ENCODE data around the gene CT45A5. TPM values are rescaled to one million over a fixed set of nuclear protein-coding genes. Genes with fewer than 3 reads are reported as not detected.
"Not testable (repeated sequence)": the region's sequence is repeated elsewhere in the genome, so short reads cannot be mapped to it uniquely, and the experiment has no call there.

The CT45A5 gene
- total RNA-seq (ENCODE audit: unreplicated experiment), result not detected
- long read RNA-seq, result 0 reads

- H3K9me3 Mint-ChIP-seq (ENCODE audit: unreplicated experiment); DNase-seq (ENCODE audit: low spot score); H3K27ac Mint-ChIP-seq (ENCODE audit: unreplicated experiment); H3K4me1 Mint-ChIP-seq (ENCODE audit: unreplicated experiment); H3K4me3 Mint-ChIP-seq (ENCODE audit: unreplicated experiment); H3K36me3 Mint-ChIP-seq (ENCODE audit: low read depth, unreplicated experiment); H3K27me3 Mint-ChIP-seq (ENCODE audit: unreplicated experiment): not testable (repeated sequence)
These were observed at the start of gene CT45A5 for GRCh38 chrX:135785403-135785802. Gene CT45A5, minus strand, starts transcription at chrX:135785503. Its CDS starts 3,774 bp downstream, at chrX:135781729.

GRCh38 chrX:135819912-135820311 is 34.6 kb upstream of the CT45A5 start, which contains the start of gene CT45A2:
Gene CT45A2, minus strand, starts transcription at chrX:135820012. Its CDS starts 3,747 bp downstream, at chrX:135816265.
- not testable (repeated sequence) for H3K9me3 Mint-ChIP-seq (ENCODE audit: unreplicated experiment)

GRCh38 chrX:135802687-135803086 is 17.4 kb upstream of the CT45A5 start, which contains the start of gene CT45A6:
Gene CT45A6, minus strand, starts transcription at chrX:135802787. Its CDS starts 3,794 bp downstream, at chrX:135798993.
- H3K9me3 Mint-ChIP-seq (ENCODE audit: unreplicated experiment); H3K36me3 Mint-ChIP-seq (ENCODE audit: low read depth, unreplicated experiment); H3K27me3 Mint-ChIP-seq (ENCODE audit: unreplicated experiment); H3K27ac Mint-ChIP-seq (ENCODE audit: unreplicated experiment); DNase-seq (ENCODE audit: low spot score); H3K4me3 Mint-ChIP-seq (ENCODE audit: unreplicated experiment); H3K4me1 Mint-ChIP-seq (ENCODE audit: unreplicated experiment): not testable (repeated sequence)

More at GRCh38 chrX:135819912-135820311, 34.6 kb upstream of the CT45A5 start, which contains the start of gene CT45A2:
- H3K4me3 Mint-ChIP-seq (ENCODE audit: unreplicated experiment); H3K36me3 Mint-ChIP-seq (ENCODE audit: low read depth, unreplicated experiment); DNase-seq (ENCODE audit: low spot score); H3K4me1 Mint-ChIP-seq (ENCODE audit: unreplicated experiment); H3K27ac Mint-ChIP-seq (ENCODE audit: unreplicated experiment); H3K27me3 Mint-ChIP-seq (ENCODE audit: unreplicated experiment): not testable (repeated sequence)

- not testable (repeated sequence) for H3K27me3 Mint-ChIP-seq (ENCODE audit: unreplicated experiment); H3K4me3 Mint-ChIP-seq (ENCODE audit: unreplicated experiment); DNase-seq (ENCODE audit: low spot score); H3K4me1 Mint-ChIP-seq (ENCODE audit: unreplicated experiment); H3K27ac Mint-ChIP-seq (ENCODE audit: unreplicated experiment); H3K9me3 Mint-ChIP-seq (ENCODE audit: unreplicated experiment); H3K36me3 Mint-ChIP-seq (ENCODE audit: low read depth, unreplicated experiment)
These were observed 17.2 kb downstream of the CT45A5 start, which contains the start of gene CT45A3 for GRCh38 chrX:135768091-135768490. Gene CT45A3, minus strand, starts transcription at chrX:135768191. Its CDS starts 3,747 bp downstream, at chrX:135764444.

GRCh38 chrX:135744739-135745138 is 40.6 kb downstream of the CT45A5 start:
- not testable (repeated sequence) for H3K27ac Mint-ChIP-seq (ENCODE audit: unreplicated experiment); H3K36me3 Mint-ChIP-seq (ENCODE audit: low read depth, unreplicated experiment); DNase-seq (ENCODE audit: low spot score); H3K4me3 Mint-ChIP-seq (ENCODE audit: unreplicated experiment); H3K4me1 Mint-ChIP-seq (ENCODE audit: unreplicated experiment); H3K9me3 Mint-ChIP-seq (ENCODE audit: unreplicated experiment); H3K27me3 Mint-ChIP-seq (ENCODE audit: unreplicated experiment)

GRCh38 chrX:135741192-135741715 is 44.0 kb downstream of the CT45A5 start:
- Mint-ChIP-seq H3K4me3 (ENCODE audit: unreplicated experiment) (no peak overlapping the region), H3K27me3 (ENCODE audit: unreplicated experiment) (no peaks in the 10 kb centered on the region), H3K9me3 (ENCODE audit: unreplicated experiment) (no peaks in the 10 kb centered on the region), H3K4me1 (ENCODE audit: unreplicated experiment) (no peaks in the 10 kb centered on the region), H3K36me3 (ENCODE audit: low read depth, unreplicated experiment) (no peaks in the 10 kb centered on the region), H3K27ac (ENCODE audit: unreplicated experiment) (no peak overlapping the region)
- DNase-seq (ENCODE audit: low spot score), result no peak
- TF ChIP-seq CTCF (IDR thresholded peaks at IDR 0.05; ENCODE audit: unreplicated experiment), result no peak

GRCh38 chrX:135740681-135741149 is 44.6 kb downstream of the CT45A5 start:
- Mint-ChIP-seq H3K4me1 (ENCODE audit: unreplicated experiment) (no peaks in the 10 kb centered on the region), H3K27me3 (ENCODE audit: unreplicated experiment) (no peaks in the 10 kb centered on the region), H3K4me3 (ENCODE audit: unreplicated experiment) (no peak overlapping the region), H3K36me3 (ENCODE audit: low read depth, unreplicated experiment) (no peaks in the 10 kb centered on the region), H3K9me3 (ENCODE audit: unreplicated experiment) (no peaks in the 10 kb centered on the region), H3K27ac (ENCODE audit: unreplicated experiment) (no peak overlapping the region)
- peak; percentile 63 for TF ChIP-seq CTCF (IDR thresholded peaks at IDR 0.05; ENCODE audit: unreplicated experiment)
- peak; percentile 44 for DNase-seq (ENCODE audit: low spot score)
